Mesothelial cell of epicardium (in vitro differentiated cells): Measurements from ENCODE around the gene MMP2. TPM values are rescaled to one million over a fixed set of nuclear protein-coding genes. Genes with fewer than 3 reads are reported as not detected.

Source experiments
- DNase-seq, 2 experiments: peaks; one replicate each; pipeline ENCODE4 v3.0.0; 2021; ENCODE audit warnings: low spot score in 2 of 2; ENCODE audit not compliant: unreplicated experiment in 2 of 2
- H3K27ac Mint-ChIP-seq: 2 replicates; pipeline ENCODE4 v1.8.0; 2021; ENCODE audit warnings: mixed read lengths
- H3K27me3 Mint-ChIP-seq: 2 replicates; pipeline ENCODE4 v1.8.0; 2021; ENCODE audit warnings: low read depth, mixed read lengths
- H3K36me3 Mint-ChIP-seq: 2 replicates; pipeline ENCODE4 v1.8.0; 2021; ENCODE audit warnings: mixed read lengths
- H3K4me1 Mint-ChIP-seq: 2 replicates; pipeline ENCODE4 v1.8.0; 2021; ENCODE audit warnings: mixed read lengths
- H3K4me3 Mint-ChIP-seq: 2 replicates; pipeline ENCODE4 v1.8.0; 2021; ENCODE audit warnings: mild to moderate bottlenecking, moderate library complexity, mixed read lengths
- H3K9me3 Mint-ChIP-seq: 2 replicates; pipeline ENCODE4 v1.8.0; 2021; ENCODE audit warnings: mixed read lengths
- CTCF ChIP-seq: fragments of 200-600 bp; sonication (generic); IDR thresholded peaks from one replicate; pipeline ENCODE4 v1.5.0; 2021; ENCODE audit warnings: antibody characterized with exemption; ENCODE audit not compliant: unreplicated experiment
- total RNA-seq: library from RNA; stranded (reverse); gene quantifications from 3 replicates; pipeline ENCODE4 v1.2.1, GENCODE V29; 2021

The MMP2 gene
- total RNA-seq, 1 donor from 2014 or later = 385 TPM

DNA sequence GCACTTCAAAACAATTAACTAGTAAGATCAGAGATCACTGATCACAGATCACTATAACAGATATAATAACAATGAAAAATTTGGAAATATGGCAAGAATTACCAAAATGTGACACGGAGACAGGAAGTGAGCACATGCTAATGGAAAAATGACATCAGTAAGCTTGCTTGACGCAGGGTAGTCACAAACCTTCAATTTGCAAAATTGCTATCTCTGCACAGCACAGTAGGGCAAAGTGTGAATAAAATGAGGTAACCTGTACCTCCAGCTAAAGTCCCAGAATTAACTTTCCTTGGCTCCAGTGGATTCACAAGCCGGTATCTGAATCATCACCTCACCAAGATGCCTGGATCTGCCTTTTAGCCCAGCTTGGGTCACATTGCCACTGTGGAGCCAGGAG is 4.2 kb upstream of the MMP2 start:
- Mint-ChIP-seq H3K4me1 (peaks cover 12% of the 10 kb centered on the region), H3K36me3 (no peaks in the 10 kb centered on the region), H3K27ac (no peak overlapping the region), H3K27me3 (peaks cover 15% of the 10 kb centered on the region), H3K4me3 (no peak overlapping the region), H3K9me3 (no peaks in the 10 kb centered on the region)
- DNase-seq = no peak
- no peak for TF ChIP-seq CTCF

DNA sequence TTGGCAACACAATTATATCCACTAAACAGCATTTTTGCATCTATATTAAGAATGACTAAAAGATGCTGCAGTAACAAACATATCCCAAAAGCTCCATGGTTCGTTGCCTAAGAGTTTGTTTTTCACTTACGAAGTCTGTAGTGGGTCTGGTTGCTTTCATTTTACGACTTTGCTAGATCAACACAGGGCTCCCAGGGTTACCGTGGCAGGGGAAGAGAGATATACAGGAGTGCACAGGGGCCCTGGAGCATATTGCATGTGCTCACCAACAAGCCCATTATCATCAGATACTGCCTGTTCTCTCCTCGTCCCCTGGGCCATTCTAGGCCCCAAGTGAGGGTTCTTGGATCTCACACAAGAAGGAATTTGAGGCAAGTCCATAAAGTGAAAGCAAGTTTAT is 3.1 kb upstream of the MMP2 start:
- Mint-ChIP-seq H3K27ac (no peak overlapping the region), H3K36me3 (no peaks in the 10 kb centered on the region), H3K9me3 (no peaks in the 10 kb centered on the region), H3K27me3 (peaks cover 20% of the 10 kb centered on the region), H3K4me3 (no peak overlapping the region), H3K4me1 (peaks cover 21% of the 10 kb centered on the region)
- no peak for TF ChIP-seq CTCF
- no peak for DNase-seq

- no peak overlapping the region for H3K4me3 Mint-ChIP-seq
- TF ChIP-seq CTCF = no peak
- H3K4me1 Mint-ChIP-seq = peaks cover 24% of the 10 kb centered on the region
- H3K27me3 Mint-ChIP-seq = peaks cover 20% of the 10 kb centered on the region
- no peaks in the 10 kb centered on the region for H3K9me3 Mint-ChIP-seq
- no peaks in the 10 kb centered on the region for H3K36me3 Mint-ChIP-seq
- no peak overlapping the region for H3K27ac Mint-ChIP-seq
- no peak for DNase-seq
These were observed 2.1 kb upstream of the MMP2 start for GRCh38 chr16:55476625-55477533.

- Mint-ChIP-seq H3K36me3 (peaks cover under 1% of the 10 kb centered on the region), H3K27me3 (peaks cover 20% of the 10 kb centered on the region), H3K4me3 (no peak overlapping the region), H3K27ac (no peak overlapping the region), H3K9me3 (no peaks in the 10 kb centered on the region), H3K4me1 (peaks cover 26% of the 10 kb centered on the region)
- no peak for DNase-seq
- TF ChIP-seq CTCF = no peak
These were observed 1.3 kb upstream of the MMP2 start for GRCh38 chr16:55477736-55478135.

GRCh38 chr16:55479430-55480140 is 587 bp downstream of the MMP2 start:
- TF ChIP-seq CTCF = no peak
- H3K27ac Mint-ChIP-seq = peak overlapping the region; percentile 64
- DNase-seq = no peak
- no peaks in the 10 kb centered on the region for H3K9me3 Mint-ChIP-seq
- peak overlapping the region; percentile 83 for H3K4me3 Mint-ChIP-seq
- peaks cover 15% of the 10 kb centered on the region for H3K36me3 Mint-ChIP-seq
- H3K4me1 Mint-ChIP-seq = peaks cover 26% of the 10 kb centered on the region
- peaks cover 20% of the 10 kb centered on the region for H3K27me3 Mint-ChIP-seq
